Measurements from ENCODE around the gene ABRACL.
"Not testable (repeated sequence)": the region's sequence is repeated elsewhere in the genome, so short reads cannot be mapped to it uniquely, and the experiment has no call there.

Gene ABRACL

GRCh38 chr6:139047677-139048076 lies 19.1 kb downstream of the ABRACL start:
- Mint-ChIP-seq H3K4me3 (no peak overlapping the region), H3K36me3 (ENCODE audit: low read depth) (peaks cover 19% of the 10 kb centered on the region), H3K27ac (no peak overlapping the region), H3K9me3 (no peaks in the 10 kb centered on the region), H3K27me3 (ENCODE audit: low read depth, poor library complexity) (no peaks in the 10 kb centered on the region), H3K4me1 (no peaks in the 10 kb centered on the region)
- TF ChIP-seq CTCF (IDR thresholded peaks at IDR 0.05) = no peak
- no peak for DNase-seq

- not testable (repeated sequence) for H3K9me3 Mint-ChIP-seq; H3K4me3 Mint-ChIP-seq; H3K27ac Mint-ChIP-seq; H3K36me3 Mint-ChIP-seq (ENCODE audit: low read depth); H3K4me1 Mint-ChIP-seq; H3K27me3 Mint-ChIP-seq (ENCODE audit: low read depth, poor library complexity); DNase-seq
Observed at GRCh38 chr6:139048912-139049311, 20.4 kb downstream of the ABRACL start.

GRCh38 chr6:139050131-139050769 lies 21.7 kb downstream of the ABRACL start:
- not testable (repeated sequence) for H3K36me3 Mint-ChIP-seq (ENCODE audit: low read depth); H3K27me3 Mint-ChIP-seq (ENCODE audit: low read depth, poor library complexity); H3K4me3 Mint-ChIP-seq; H3K9me3 Mint-ChIP-seq; H3K4me1 Mint-ChIP-seq; H3K27ac Mint-ChIP-seq; DNase-seq

- no peak overlapping the region for H3K27ac Mint-ChIP-seq
- H3K4me3 Mint-ChIP-seq = no peak overlapping the region
- H3K9me3 Mint-ChIP-seq = no peaks in the 10 kb centered on the region
- no peaks in the 10 kb centered on the region for H3K27me3 Mint-ChIP-seq (ENCODE audit: low read depth, poor library complexity)
- H3K4me1 Mint-ChIP-seq = no peaks in the 10 kb centered on the region
- TF ChIP-seq CTCF (IDR thresholded peaks at IDR 0.05) = no peak
- peaks cover 4% of the 10 kb centered on the region for H3K36me3 Mint-ChIP-seq (ENCODE audit: low read depth)
- no peak for DNase-seq
Observed at GRCh38 chr6:139050770-139051313, 22.3 kb downstream of the ABRACL start.

- Mint-ChIP-seq H3K27ac (no peak overlapping the region), H3K27me3 (ENCODE audit: low read depth, poor library complexity) (no peaks in the 10 kb centered on the region), H3K4me3 (no peak overlapping the region), H3K4me1 (no peaks in the 10 kb centered on the region), H3K9me3 (no peaks in the 10 kb centered on the region), H3K36me3 (ENCODE audit: low read depth) (no peaks in the 10 kb centered on the region)
- TF ChIP-seq CTCF (IDR thresholded peaks at IDR 0.05) = no peak
- DNase-seq = no peak
Observed at GRCh38 chr6:139051396-139052060, 23.0 kb downstream of the ABRACL start.

- no peak for DNase-seq
Observed at GRCh38 chr6:139053382-139053781, 24.8 kb downstream of the ABRACL start.

More at GRCh38 chr6:139053382-139053781, 24.8 kb downstream of the ABRACL start:
- H3K9me3 Mint-ChIP-seq = no peaks in the 10 kb centered on the region
- no peak overlapping the region for H3K27ac Mint-ChIP-seq
- H3K4me3 Mint-ChIP-seq = no peak overlapping the region
- no peaks in the 10 kb centered on the region for H3K4me1 Mint-ChIP-seq
- TF ChIP-seq CTCF (IDR thresholded peaks at IDR 0.05) = no peak
- no peaks in the 10 kb centered on the region for H3K36me3 Mint-ChIP-seq (ENCODE audit: low read depth)
- H3K27me3 Mint-ChIP-seq (ENCODE audit: low read depth, poor library complexity) = no peaks in the 10 kb centered on the region
